Dermis blood vessel endothelial cell (primary cell): ENCODE measurements around the gene PNMA6A. TPM values are rescaled to one million over a fixed set of nuclear protein-coding genes. Genes with fewer than 3 reads are reported as not detected.
"Not testable (repeated sequence)": the region's sequence is repeated elsewhere in the genome, so short reads cannot be mapped to it uniquely, and the experiment has no call there.

ENCODE experiments used
- DNase-seq: peaks from one replicate; pipeline ENCODE4 v3.0.0; 2010
- total RNA-seq: library from RNA; depleted of rRNA; stranded (reverse); fragments of >200 nt; gene quantifications from 2 replicates; pipeline ENCODE4 v1.2.3, GENCODE V29; 2014

The PNMA6A gene
- 0.34 and 0.74 TPM in 2 replicates for total RNA-seq

GRCh38 chrX:153071909-153072583, at the start of gene PNMA6A:
PNMA6A (plus strand) TSS chrX:153072454; CDS start chrX:153073063, 609 bp downstream.
- DNase-seq = not testable (repeated sequence)

GRCh38 chrX:153026501-153026900, 45.8 kb upstream of the PNMA6A start:
- DNase-seq = not testable (repeated sequence)

DNA sequence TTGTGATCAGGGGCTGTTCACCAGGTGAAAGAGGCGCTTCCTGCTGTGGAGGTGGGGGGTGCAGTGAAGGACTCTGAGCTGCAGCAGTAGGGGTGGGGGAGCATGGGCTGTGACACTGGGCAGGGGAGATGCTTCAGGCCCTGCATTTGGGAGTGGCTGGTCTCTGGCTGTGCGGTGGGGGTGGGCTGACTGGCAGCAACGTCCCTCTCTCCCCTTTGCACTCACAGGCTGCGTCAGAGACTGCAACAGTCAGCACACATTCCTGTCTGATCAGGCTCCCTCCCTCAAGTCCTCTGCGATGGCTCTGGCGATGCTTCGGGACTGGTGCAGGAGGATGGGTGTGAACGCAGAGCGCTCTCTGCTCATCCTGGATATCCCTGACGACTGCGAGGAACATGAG, 43.8 kb upstream of the PNMA6A start:
- DNase-seq = not testable (repeated sequence)

- DNase-seq = no peak
Observed at GRCh38 chrX:153029162-153029561, 43.1 kb upstream of the PNMA6A start.

GRCh38 chrX:153029875-153030274, 42.4 kb upstream of the PNMA6A start:
- DNase-seq = no peak

DNA sequence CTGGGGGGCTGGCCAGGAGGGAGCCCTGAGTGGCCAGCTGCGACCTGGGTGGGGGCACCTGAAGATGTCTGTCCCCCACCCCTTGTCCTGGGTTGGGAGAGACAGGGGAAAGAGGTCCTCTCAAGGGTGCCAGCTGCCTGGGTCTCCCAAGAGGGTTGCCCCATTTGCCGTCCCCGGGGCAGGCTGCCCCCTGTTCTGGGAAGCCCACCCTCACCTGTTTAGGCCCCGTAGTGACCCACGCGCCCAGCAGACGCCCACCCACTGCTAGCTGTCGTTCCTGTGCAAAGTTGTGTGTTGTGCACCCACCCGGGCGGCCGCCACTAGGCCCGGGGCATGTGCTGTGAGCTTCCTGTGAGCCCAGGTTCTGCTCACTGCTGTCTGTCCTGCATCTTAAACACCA, 41.5 kb upstream of the PNMA6A start:
- DNase-seq = no peak

- DNase-seq = peak; percentile 67
Observed at GRCh38 chrX:153032397-153033118, 39.7 kb upstream of the PNMA6A start.

DNA sequence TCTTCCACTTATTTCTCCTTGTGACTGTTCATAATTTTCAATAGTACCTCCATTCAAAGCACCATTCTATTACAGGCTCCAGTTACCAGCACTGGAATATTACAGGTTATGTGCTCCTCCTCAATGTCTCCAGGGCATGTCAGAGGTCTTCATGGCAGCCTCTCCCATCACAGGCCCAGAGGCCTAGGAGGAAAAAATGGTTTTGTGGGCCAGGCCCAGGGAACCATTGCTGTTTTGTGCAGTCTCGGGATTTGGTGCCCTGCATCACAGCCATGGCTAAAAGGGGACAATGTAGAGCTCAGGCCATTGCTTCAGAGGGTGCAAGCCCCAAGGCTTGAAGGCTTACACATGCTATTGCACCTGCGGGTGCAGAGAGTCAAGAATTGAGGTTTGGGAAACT, 23.2 kb upstream of the PNMA6A start:
- DNase-seq = no peak

GRCh38 chrX:153052534-153052933, 19.7 kb upstream of the PNMA6A start:
- no peak for DNase-seq

- DNase-seq = no peak
Observed at GRCh38 chrX:153055871-153056749, 16.1 kb upstream of the PNMA6A start, which contains the start of gene PNMA3. PNMA3 (plus strand) TSS chrX:153056470; CDS start chrX:153057056, 586 bp downstream.

- DNase-seq = no peak
Observed at GRCh38 chrX:153057281-153057680, 15.0 kb upstream of the PNMA6A start.

DNA sequence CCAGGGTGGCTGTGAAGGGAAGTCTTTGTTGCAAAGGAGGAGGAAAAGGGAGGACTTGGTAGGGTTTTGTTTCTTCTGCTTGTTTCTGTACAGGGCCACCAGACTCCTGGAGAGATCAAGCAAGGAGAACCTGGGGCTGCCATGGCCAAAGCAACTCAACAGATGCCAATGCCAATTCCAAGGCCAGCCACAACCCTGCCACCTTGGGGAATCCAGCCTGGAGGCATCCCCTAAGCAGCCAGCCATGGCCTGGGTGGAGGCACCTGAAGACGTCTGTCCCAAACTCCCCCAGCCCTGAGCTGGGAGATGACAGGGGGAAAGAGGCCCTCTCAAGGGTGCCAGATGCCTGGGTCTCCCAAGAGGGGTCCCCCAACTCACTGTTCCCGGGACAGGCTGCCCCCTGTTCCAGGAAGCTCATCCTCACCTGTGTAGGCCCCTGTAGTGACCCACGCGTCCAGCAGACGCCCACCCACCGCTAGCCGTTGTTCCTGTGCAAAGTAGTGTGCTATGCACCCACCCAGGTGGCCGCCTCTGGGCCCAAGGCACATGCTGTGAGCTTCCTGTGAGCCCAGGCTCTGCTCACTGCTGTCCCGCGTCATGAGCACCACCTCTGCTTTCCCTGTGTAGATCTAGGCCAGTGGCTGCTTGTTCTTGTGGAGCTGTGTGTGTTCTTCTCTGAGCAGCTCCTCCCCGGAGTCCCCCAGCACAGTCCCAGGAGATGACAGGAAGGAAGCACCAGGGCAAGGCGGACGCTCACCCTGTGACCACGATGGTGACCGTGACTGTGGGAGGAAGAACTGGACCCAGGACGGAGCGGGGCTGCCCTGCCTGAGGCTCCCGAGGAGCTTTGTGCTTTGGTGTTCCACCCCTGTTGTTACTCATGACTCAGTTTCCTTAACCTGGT, 12.8 kb upstream of the PNMA6A start:
- DNase-seq = no peak

DNA sequence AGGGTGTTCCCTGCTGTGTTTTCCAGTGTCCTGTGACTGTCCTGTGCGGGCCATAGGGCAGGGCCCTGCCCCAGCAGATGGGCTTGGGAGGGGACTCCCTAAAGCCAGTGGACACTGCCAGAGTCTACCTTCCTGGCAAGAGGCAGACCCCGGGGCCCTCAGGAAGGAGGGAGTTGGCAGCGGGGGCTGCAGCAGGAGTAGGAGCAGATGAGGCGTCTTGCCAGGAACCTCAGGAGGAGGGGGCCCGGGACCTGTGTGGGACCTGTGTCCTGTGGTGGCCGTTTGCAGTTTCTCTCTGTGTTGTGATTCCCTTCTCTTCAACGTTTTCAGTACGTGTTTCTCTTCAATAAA, 12.2 kb upstream of the PNMA6A start:
- DNase-seq = no peak

DNA sequence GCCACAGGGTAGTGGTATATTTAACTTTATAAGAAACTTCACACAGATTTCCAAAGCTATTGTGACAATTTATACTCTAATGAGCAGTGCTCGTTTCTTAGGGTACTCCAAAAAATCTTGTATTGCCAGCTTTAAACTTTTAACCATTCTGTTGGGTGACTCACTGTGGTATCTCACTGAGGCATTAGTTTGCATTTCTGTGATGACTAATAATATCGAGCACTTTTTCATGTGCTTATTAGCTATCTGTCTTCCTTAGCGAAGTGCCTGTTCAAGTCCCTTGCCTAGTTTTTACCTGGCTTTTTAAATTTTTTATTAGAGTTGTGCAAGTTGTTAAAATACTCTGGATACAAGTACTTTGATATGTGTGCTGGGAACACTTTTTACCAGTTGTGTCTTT, 10.5 kb upstream of the PNMA6A start:
- DNase-seq = peak; percentile 0

- DNase-seq = no peak
Observed at GRCh38 chrX:153063315-153063714, 8.9 kb upstream of the PNMA6A start.

GRCh38 chrX:153064061-153064460, 8.2 kb upstream of the PNMA6A start:
- no peak for DNase-seq

DNA sequence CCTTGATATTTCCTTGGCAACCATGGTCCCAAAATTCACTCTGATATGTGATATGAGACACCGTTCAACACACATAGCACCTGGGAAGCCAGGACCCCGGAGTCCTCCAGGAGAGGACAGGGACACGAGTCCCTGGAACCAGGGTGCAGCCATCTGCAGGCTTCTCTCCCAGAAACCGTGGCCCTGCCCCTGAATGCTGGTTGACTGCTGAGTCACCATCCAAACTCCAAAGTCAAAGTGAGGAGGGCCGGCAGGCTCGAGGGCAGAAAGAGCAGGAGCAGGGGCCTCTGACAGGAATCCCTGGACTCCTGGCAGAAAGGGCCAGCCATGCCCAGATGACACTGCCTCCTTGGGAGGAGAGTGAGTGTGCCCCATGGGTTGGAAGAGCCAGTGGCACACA, 6.9 kb upstream of the PNMA6A start:
- no peak for DNase-seq

GRCh38 chrX:153066402-153066801, 5.9 kb upstream of the PNMA6A start:
- not testable (repeated sequence) for DNase-seq

DNA sequence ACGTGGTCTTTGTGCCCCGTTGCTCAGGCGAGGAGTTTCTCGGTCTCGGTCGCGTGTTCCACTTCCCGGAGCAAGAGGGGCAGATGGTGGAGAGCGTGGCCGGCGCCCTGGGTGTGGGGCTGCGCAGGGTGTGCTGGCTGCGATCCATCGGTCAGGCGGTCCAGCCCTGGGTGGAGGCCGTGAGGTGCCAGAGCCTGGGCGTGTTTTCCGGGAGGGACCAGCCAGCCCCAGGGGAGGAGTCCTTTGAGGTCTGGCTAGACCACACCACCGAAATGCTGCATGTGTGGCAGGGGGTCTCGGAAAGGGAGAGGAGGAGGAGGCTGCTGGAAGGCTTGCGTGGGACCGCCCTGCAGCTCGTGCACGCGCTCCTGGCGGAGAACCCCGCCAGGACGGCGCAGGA, 1.1 kb downstream of the PNMA6A start:
- DNase-seq = not testable (repeated sequence)

- DNase-seq = no peak
Observed at GRCh38 chrX:153074262-153074899, 2.1 kb downstream of the PNMA6A start.

DNA sequence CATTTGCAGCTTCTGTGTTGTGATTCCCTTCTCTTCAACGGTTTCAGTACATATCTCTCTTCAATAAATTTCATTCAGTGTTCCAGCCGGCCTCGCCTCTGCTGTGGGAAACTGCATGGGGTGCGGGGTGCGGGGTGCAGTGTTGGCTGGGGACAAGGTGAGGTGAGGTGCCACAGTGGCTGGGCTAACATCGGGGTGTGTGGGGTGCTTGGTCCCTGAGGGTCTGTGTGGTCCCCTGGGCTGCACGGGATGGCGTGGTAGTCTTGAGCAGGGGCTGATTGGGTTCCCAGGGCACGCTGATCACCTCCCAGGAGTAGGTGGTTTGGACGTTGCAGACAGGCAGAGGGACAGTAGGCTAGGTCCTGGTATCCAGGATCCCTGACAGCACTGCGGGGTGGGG, 2.7 kb downstream of the PNMA6A start:
- DNase-seq = no peak

DNA sequence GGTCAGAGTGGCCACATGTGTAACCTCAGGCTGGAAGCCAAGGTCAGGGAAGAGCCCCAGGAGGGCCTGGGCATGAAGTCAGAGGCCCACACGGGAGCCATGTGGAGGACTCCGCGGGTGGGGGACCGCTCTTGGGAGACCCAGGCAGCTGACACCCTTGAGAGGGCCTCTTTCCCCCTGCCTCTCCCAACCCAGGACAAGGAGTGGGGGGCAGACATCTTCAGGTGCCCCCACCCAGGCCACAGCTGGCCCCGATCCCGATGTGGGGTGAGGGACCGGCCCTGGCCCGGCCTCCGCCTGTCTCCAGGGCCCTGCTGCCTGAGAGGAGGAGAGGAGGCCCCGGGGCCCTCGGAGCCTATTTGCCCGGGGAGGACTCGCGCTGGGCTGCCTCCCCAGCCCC, 3.1 kb downstream of the PNMA6A start:
- DNase-seq = no peak
